ENCODE results near the gene LENG1. TPM values are rescaled to one million over a fixed set of nuclear protein-coding genes. Genes with fewer than 3 reads are reported as not detected.

Gene LENG1
- total RNA-seq, 1 donor from 2014 or later, result 7.3 TPM

- no peak for DNase-seq
- Histone ChIP-seq H3K36me3 (peaks cover 44% of the 10 kb centered on the region), H3K4me1 (peaks cover 42% of the 10 kb centered on the region), H3K27ac (replicated peaks) (peak overlapping the region; percentile 99), H3K9me3 (replicated peaks) (no peaks in the 10 kb centered on the region), H3K27me3 (ENCODE audit: low read depth) (no peaks in the 10 kb centered on the region), H3K4me3 (peak overlapping the region; percentile 79)
- intact Hi-C loops (cut with micrococcal nuclease), result no loop called here
- TF ChIP-seq CTCF (IDR thresholded peaks at IDR 0.05; ENCODE audit: borderline replicate concordance), result no peak
These were observed 639 bp downstream of the LENG1 start for GRCh38 chr19:54158812-54159351.

GRCh38 chr19:54156953-54157352, 2.6 kb downstream of the LENG1 start:
- peaks cover 41% of the 10 kb centered on the region for H3K4me1 ChIP-seq
- no peak for DNase-seq
- no peaks in the 10 kb centered on the region for H3K9me3 ChIP-seq (replicated peaks)

GRCh38 chr19:54156490-54156889, 3.0 kb downstream of the LENG1 start:
- intact Hi-C loops (cut with micrococcal nuclease), result no loop called here
- peaks cover 68% of the 10 kb centered on the region for H3K36me3 ChIP-seq
- no peak overlapping the region for H3K27ac ChIP-seq (replicated peaks)
- no peaks in the 10 kb centered on the region for H3K27me3 ChIP-seq (ENCODE audit: low read depth)
- H3K4me3 ChIP-seq, result no peak overlapping the region
- peaks cover 38% of the 10 kb centered on the region for H3K4me1 ChIP-seq
- no peak for DNase-seq
- H3K9me3 ChIP-seq (replicated peaks), result no peaks in the 10 kb centered on the region
- TF ChIP-seq CTCF (IDR thresholded peaks at IDR 0.05; ENCODE audit: borderline replicate concordance), result no peak

More at GRCh38 chr19:54156953-54157352, 2.6 kb downstream of the LENG1 start:
- no peak overlapping the region for H3K4me3 ChIP-seq
- H3K36me3 ChIP-seq, result peaks cover 63% of the 10 kb centered on the region
- intact Hi-C loops (cut with micrococcal nuclease), result no loop called here
- H3K27ac ChIP-seq (replicated peaks), result no peak overlapping the region
- no peaks in the 10 kb centered on the region for H3K27me3 ChIP-seq (ENCODE audit: low read depth)
- no peak for TF ChIP-seq CTCF (IDR thresholded peaks at IDR 0.05; ENCODE audit: borderline replicate concordance)

GRCh38 chr19:54155694-54156093, 3.8 kb downstream of the LENG1 start:
- intact Hi-C loops (cut with micrococcal nuclease), result no loop called here
- H3K4me3 ChIP-seq, result no peak overlapping the region
- H3K4me1 ChIP-seq, result peaks cover 31% of the 10 kb centered on the region
- no peak for TF ChIP-seq CTCF (IDR thresholded peaks at IDR 0.05; ENCODE audit: borderline replicate concordance)
- H3K36me3 ChIP-seq, result peaks cover 75% of the 10 kb centered on the region
- no peaks in the 10 kb centered on the region for H3K27me3 ChIP-seq (ENCODE audit: low read depth)
- H3K9me3 ChIP-seq (replicated peaks), result no peaks in the 10 kb centered on the region
- no peak overlapping the region for H3K27ac ChIP-seq (replicated peaks)
- no peak for DNase-seq

GRCh38 chr19:54154603-54155345, 4.7 kb downstream of the LENG1 start:
- Histone ChIP-seq H3K27ac (replicated peaks) (no peak overlapping the region), H3K27me3 (ENCODE audit: low read depth) (no peaks in the 10 kb centered on the region), H3K36me3 (peaks cover 85% of the 10 kb centered on the region), H3K9me3 (replicated peaks) (no peaks in the 10 kb centered on the region), H3K4me3 (no peak overlapping the region), H3K4me1 (peaks cover 23% of the 10 kb centered on the region)
- no peak for TF ChIP-seq CTCF (IDR thresholded peaks at IDR 0.05; ENCODE audit: borderline replicate concordance)
- no peak for DNase-seq
- intact Hi-C loops (cut with micrococcal nuclease), result no loop called here

Measured in left ventricle myocardium inferior (tissue), 1 donor.